MM.1S (cell line): ENCODE measurements around the gene HS3ST2.

ENCODE experiments used
- DNase-seq: peaks from one replicate; pipeline ENCODE4 v3.0.0-alpha.2; 2015
- H2AFZ ChIP-seq: fragments of 300-600 bp; sonication (generic); 2 replicates; pipeline ENCODE4 v1.6.0; 2016; ENCODE audit warnings: antibody characterized with exemption, low read length
- H3F3A ChIP-seq: fragments of 300-600 bp; sonication (generic); 2 replicates; pipeline ENCODE4 v1.6.1; 2016; ENCODE audit warnings: mild to moderate bottlenecking, antibody characterized with exemption, low read length, moderate library complexity, mixed read lengths; ENCODE audit not compliant: insufficient read depth
- H3K27ac ChIP-seq: fragments of 300-600 bp; sonication (generic); 2 replicates; pipeline ENCODE4 v1.5.1; 2016; ENCODE audit warnings: mild to moderate bottlenecking, low read length
- H3K27me3 ChIP-seq: fragments of 300-600 bp; sonication (generic); replicated peaks from 2 replicates; pipeline ENCODE4 v1.6.0; 2016; ENCODE audit warnings: low read length; ENCODE audit not compliant: insufficient read depth
- H3K36me3 ChIP-seq: fragments of 300-600 bp; sonication (generic); replicated peaks from 2 replicates; pipeline ENCODE4 v1.6.1; 2016; ENCODE audit warnings: mild to moderate bottlenecking, low read length, mixed read lengths; ENCODE audit not compliant: insufficient read depth
- H3K4me1 ChIP-seq: fragments of 300-600 bp; sonication (generic); 2 replicates; pipeline ENCODE4 v1.6.1; 2016; ENCODE audit warnings: low read length, mixed read lengths
- H3K4me2 ChIP-seq: fragments of 300-600 bp; sonication (generic); 2 replicates; pipeline ENCODE4 v1.6.0; 2016; ENCODE audit warnings: low read depth, low read length
- H3K4me3 ChIP-seq: fragments of 300-600 bp; sonication (generic); 2 replicates; pipeline ENCODE4 v1.5.1; 2016; ENCODE audit warnings: low read length, mixed read lengths
- H3K79me2 ChIP-seq: fragments of 300-600 bp; sonication (generic); 2 replicates; pipeline ENCODE4 v1.6.1; 2016; ENCODE audit warnings: mixed run types, low read length, mixed read lengths
- H3K9ac ChIP-seq: fragments of 300-600 bp; sonication (generic); 2 replicates; pipeline ENCODE4 v1.6.1; 2016; ENCODE audit warnings: low read length, mixed read lengths
- H3K9me2 ChIP-seq: fragments of 300-600 bp; sonication (generic); replicated peaks from 2 replicates; pipeline ENCODE4 v1.6.1; 2016; ENCODE audit warnings: mild to moderate bottlenecking, low read length, mixed read lengths; ENCODE audit not compliant: insufficient read depth
- H3K9me3 ChIP-seq: fragments of 300-600 bp; sonication (generic); replicated peaks from 2 replicates; pipeline ENCODE4 v1.6.1; 2016; ENCODE audit warnings: mild to moderate bottlenecking, low read length, mixed read lengths; ENCODE audit not compliant: insufficient read depth
- H4K20me1 ChIP-seq: fragments of 300-600 bp; sonication (generic); 2 replicates; pipeline ENCODE4 v1.6.1; 2016; ENCODE audit warnings: mild to moderate bottlenecking, low read length, moderate library complexity, mixed read lengths; ENCODE audit not compliant: insufficient read depth
- EZH2 ChIP-seq: fragments of 300-600 bp; sonication (generic); optimal IDR thresholded peaks from 2 replicates; pipeline ENCODE3; 2017; ENCODE audit warnings: low read depth, mild to moderate bottlenecking, antibody characterized with exemption, low read length, mixed read lengths
- EZH2phosphoT487 ChIP-seq: fragments of 300-600 bp; sonication (generic); IDR thresholded peaks from 2 replicates; pipeline ENCODE4 v1.6.1; 2018; ENCODE audit warnings: antibody characterized with exemption, low read length
- TF ChIP-seq, protein P1 (sequence below): fragments of 300-600 bp; sonication (generic); IDR thresholded peaks from 2 replicates; pipeline ENCODE4 v1.5.1; 2016; ENCODE audit warnings: antibody characterized with exemption, low read length, mixed read lengths

The HS3ST2 gene

GRCh38 chr16:22903716-22904115 lies 89.8 kb downstream of the HS3ST2 start:
- H3K4me2 ChIP-seq: no peak overlapping the region

GRCh38 chr16:22912654-22913053 lies 98.7 kb downstream of the HS3ST2 start:
- H3K9ac ChIP-seq: no peak overlapping the region
- no peak for TF ChIP-seq EZH2
- TF ChIP-seq EZH2phosphoT487: no peak
- TF ChIP-seq, protein P1, sequence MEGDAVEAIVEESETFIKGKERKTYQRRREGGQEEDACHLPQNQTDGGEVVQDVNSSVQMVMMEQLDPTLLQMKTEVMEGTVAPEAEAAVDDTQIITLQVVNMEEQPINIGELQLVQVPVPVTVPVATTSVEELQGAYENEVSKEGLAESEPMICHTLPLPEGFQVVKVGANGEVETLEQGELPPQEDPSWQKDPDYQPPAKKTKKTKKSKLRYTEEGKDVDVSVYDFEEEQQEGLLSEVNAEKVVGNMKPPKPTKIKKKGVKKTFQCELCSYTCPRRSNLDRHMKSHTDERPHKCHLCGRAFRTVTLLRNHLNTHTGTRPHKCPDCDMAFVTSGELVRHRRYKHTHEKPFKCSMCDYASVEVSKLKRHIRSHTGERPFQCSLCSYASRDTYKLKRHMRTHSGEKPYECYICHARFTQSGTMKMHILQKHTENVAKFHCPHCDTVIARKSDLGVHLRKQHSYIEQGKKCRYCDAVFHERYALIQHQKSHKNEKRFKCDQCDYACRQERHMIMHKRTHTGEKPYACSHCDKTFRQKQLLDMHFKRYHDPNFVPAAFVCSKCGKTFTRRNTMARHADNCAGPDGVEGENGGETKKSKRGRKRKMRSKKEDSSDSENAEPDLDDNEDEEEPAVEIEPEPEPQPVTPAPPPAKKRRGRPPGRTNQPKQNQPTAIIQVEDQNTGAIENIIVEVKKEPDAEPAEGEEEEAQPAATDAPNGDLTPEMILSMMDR: no peak
- no peak overlapping the region for H3K4me2 ChIP-seq
- no peaks in the 10 kb centered on the region for H3F3A ChIP-seq
- H3K27ac ChIP-seq: no peak overlapping the region
- H3K27me3 ChIP-seq: no peaks in the 10 kb centered on the region
- no peaks in the 10 kb centered on the region for H3K9me3 ChIP-seq
- H3K36me3 ChIP-seq: no peaks in the 10 kb centered on the region
- H4K20me1 ChIP-seq: no peaks in the 10 kb centered on the region
- no peak overlapping the region for H2AFZ ChIP-seq
- no peaks in the 10 kb centered on the region for H3K79me2 ChIP-seq
- no peak overlapping the region for H3K4me3 ChIP-seq
- DNase-seq: no peak
- no peaks in the 10 kb centered on the region for H3K4me1 ChIP-seq
- H3K9me2 ChIP-seq: no peaks in the 10 kb centered on the region

More at GRCh38 chr16:22903716-22904115, 89.8 kb downstream of the HS3ST2 start:
- no peak overlapping the region for H2AFZ ChIP-seq
- DNase-seq: no peak
- no peak overlapping the region for H3K4me3 ChIP-seq
- H3F3A ChIP-seq: no peaks in the 10 kb centered on the region
- no peaks in the 10 kb centered on the region for H3K79me2 ChIP-seq
- no peaks in the 10 kb centered on the region for H3K27me3 ChIP-seq
- no peaks in the 10 kb centered on the region for H3K36me3 ChIP-seq
- TF ChIP-seq, protein P1: no peak
- no peak for TF ChIP-seq EZH2phosphoT487
- no peak for TF ChIP-seq EZH2
- H3K9me3 ChIP-seq: no peaks in the 10 kb centered on the region
- H3K9me2 ChIP-seq: no peaks in the 10 kb centered on the region
- no peaks in the 10 kb centered on the region for H3K4me1 ChIP-seq
- H3K9ac ChIP-seq: no peak overlapping the region
- no peak overlapping the region for H3K27ac ChIP-seq
- no peaks in the 10 kb centered on the region for H4K20me1 ChIP-seq

GRCh38 chr16:22915003-22915402 lies 101.0 kb downstream of the HS3ST2 start:
- Histone ChIP-seq H3K36me3 (no peaks in the 10 kb centered on the region), H3K9me3 (no peaks in the 10 kb centered on the region), H3K79me2 (no peaks in the 10 kb centered on the region), H3K4me1 (no peaks in the 10 kb centered on the region), H3K9me2 (no peaks in the 10 kb centered on the region), H3K9ac (no peak overlapping the region), H3K27ac (no peak overlapping the region), H3K4me2 (no peak overlapping the region), H3F3A (no peaks in the 10 kb centered on the region), H2AFZ (no peak overlapping the region), H3K27me3 (no peaks in the 10 kb centered on the region), H3K4me3 (no peak overlapping the region), H4K20me1 (no peaks in the 10 kb centered on the region)
- DNase-seq: no peak
- TF ChIP-seq, protein P1: no peak
- TF ChIP-seq EZH2phosphoT487 (no peak), EZH2 (no peak)
